ENCODE data around the gene CTSD.

Gene CTSD

DNA sequence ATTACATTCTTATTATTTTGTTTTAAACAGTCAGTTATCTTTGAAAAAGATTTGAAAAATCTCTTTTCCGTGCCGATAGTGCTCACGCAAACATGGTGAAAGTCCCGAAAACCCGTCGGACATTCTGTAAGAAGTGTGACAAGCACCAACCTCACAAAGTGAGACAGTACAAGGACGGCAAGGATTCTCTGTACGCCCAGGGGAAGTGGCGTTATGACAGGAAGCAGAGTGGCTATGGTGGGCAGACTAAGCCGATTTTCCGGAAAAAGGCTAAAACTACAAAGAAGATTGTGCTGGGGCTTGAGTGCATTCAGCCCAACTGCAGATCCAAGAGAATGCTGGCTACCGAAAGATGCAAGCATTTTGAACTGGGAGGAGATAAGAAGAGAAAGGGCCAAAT is 28.7 kb upstream of the CTSD start:
- no peaks in the 10 kb centered on the region for H3K36me3 ChIP-seq (ENCODE audit: insufficient read depth, low read length)
- H3K9ac ChIP-seq (ENCODE audit: low read depth, low read length, poor library complexity, severe bottlenecking) = peak overlapping the region; percentile 66
- no peaks in the 10 kb centered on the region for H4K20me1 ChIP-seq (ENCODE audit: insufficient read depth, low read length, poor library complexity, severe bottlenecking)
- H3F3A ChIP-seq (ENCODE audit: low read depth) = no peaks in the 10 kb centered on the region
- no peak overlapping the region for H2AFZ ChIP-seq (ENCODE audit: low read length)
- H3K9me2 ChIP-seq (replicated peaks; ENCODE audit: low read depth, low read length) = no peaks in the 10 kb centered on the region
- peak overlapping the region; percentile 72 for H3K4me2 ChIP-seq (ENCODE audit: low read depth, low read length, poor library complexity, severe bottlenecking)
- no peak for TF ChIP-seq EZH2phosphoT487 (IDR thresholded peaks at IDR 0.05; ENCODE audit: borderline replicate concordance)
- no peak for TF ChIP-seq CTCF (conservative IDR thresholded peaks at IDR 0.05; ENCODE audit: low read length)
- H3K4me3 ChIP-seq (ENCODE audit: low read length, poor library complexity, severe bottlenecking) = peak overlapping the region; percentile 61
- no peaks in the 10 kb centered on the region for H3K79me2 ChIP-seq (ENCODE audit: insufficient read depth, low read length)
- H3K9me3 ChIP-seq (ENCODE audit: insufficient read depth, low read depth, low read length) = no peaks in the 10 kb centered on the region
- peaks cover 19% of the 10 kb centered on the region for H3K4me1 ChIP-seq (ENCODE audit: insufficient read depth, low read length, poor library complexity, severe bottlenecking)
- no peaks in the 10 kb centered on the region for H3K27me3 ChIP-seq (ENCODE audit: insufficient read depth, low read length, poor library complexity, severe bottlenecking)

- no peaks in the 10 kb centered on the region for H3K9me3 ChIP-seq (ENCODE audit: insufficient read depth, low read depth, low read length)
- H3K4me2 ChIP-seq (ENCODE audit: low read depth, low read length, poor library complexity, severe bottlenecking) = peak overlapping the region; percentile 72
- peak overlapping the region; percentile 23 for H3K9ac ChIP-seq (ENCODE audit: low read depth, low read length, poor library complexity, severe bottlenecking)
Measured at GRCh38 chr11:1791912-1792311, 28.2 kb upstream of the CTSD start.

GRCh38 chr11:1786466-1786865 is 22.7 kb upstream of the CTSD start:
- Histone ChIP-seq H2AFZ (ENCODE audit: low read length) (no peak overlapping the region), H3K36me3 (ENCODE audit: insufficient read depth, low read length) (no peaks in the 10 kb centered on the region), H3F3A (ENCODE audit: low read depth) (no peaks in the 10 kb centered on the region), H3K4me2 (ENCODE audit: low read depth, low read length, poor library complexity, severe bottlenecking) (no peak overlapping the region), H3K79me2 (ENCODE audit: insufficient read depth, low read length) (no peaks in the 10 kb centered on the region), H3K4me1 (ENCODE audit: insufficient read depth, low read length, poor library complexity, severe bottlenecking) (peaks cover 12% of the 10 kb centered on the region), H3K9me3 (ENCODE audit: insufficient read depth, low read depth, low read length) (no peaks in the 10 kb centered on the region), H3K27me3 (ENCODE audit: insufficient read depth, low read length, poor library complexity, severe bottlenecking) (no peaks in the 10 kb centered on the region), H3K9me2 (replicated peaks; ENCODE audit: low read depth, low read length) (no peaks in the 10 kb centered on the region), H4K20me1 (ENCODE audit: insufficient read depth, low read length, poor library complexity, severe bottlenecking) (no peaks in the 10 kb centered on the region), H3K4me3 (ENCODE audit: low read length, poor library complexity, severe bottlenecking) (no peak overlapping the region), H3K9ac (ENCODE audit: low read depth, low read length, poor library complexity, severe bottlenecking) (no peak overlapping the region)
- TF ChIP-seq CTCF (conservative IDR thresholded peaks at IDR 0.05; ENCODE audit: low read length) = no peak
- no peak for TF ChIP-seq EZH2phosphoT487 (IDR thresholded peaks at IDR 0.05; ENCODE audit: borderline replicate concordance)

More at GRCh38 chr11:1791912-1792311, 28.2 kb upstream of the CTSD start:
- no peak overlapping the region for H2AFZ ChIP-seq (ENCODE audit: low read length)
- no peaks in the 10 kb centered on the region for H3K36me3 ChIP-seq (ENCODE audit: insufficient read depth, low read length)
- H3K9me2 ChIP-seq (replicated peaks; ENCODE audit: low read depth, low read length) = no peaks in the 10 kb centered on the region
- TF ChIP-seq CTCF (conservative IDR thresholded peaks at IDR 0.05; ENCODE audit: low read length) = no peak
- TF ChIP-seq EZH2phosphoT487 (IDR thresholded peaks at IDR 0.05; ENCODE audit: borderline replicate concordance) = no peak
- no peaks in the 10 kb centered on the region for H3F3A ChIP-seq (ENCODE audit: low read depth)
- H3K4me3 ChIP-seq (ENCODE audit: low read length, poor library complexity, severe bottlenecking) = no peak overlapping the region
- no peaks in the 10 kb centered on the region for H4K20me1 ChIP-seq (ENCODE audit: insufficient read depth, low read length, poor library complexity, severe bottlenecking)
- no peaks in the 10 kb centered on the region for H3K27me3 ChIP-seq (ENCODE audit: insufficient read depth, low read length, poor library complexity, severe bottlenecking)
- H3K4me1 ChIP-seq (ENCODE audit: insufficient read depth, low read length, poor library complexity, severe bottlenecking) = peaks cover 19% of the 10 kb centered on the region
- no peaks in the 10 kb centered on the region for H3K79me2 ChIP-seq (ENCODE audit: insufficient read depth, low read length)

Measured in Loucy (cell line).